Skeletal muscle satellite cell (primary cell): ENCODE measurements around the gene PCYT1B. TPM values are rescaled to one million over a fixed set of nuclear protein-coding genes. Genes with fewer than 3 reads are reported as not detected.
A peak's percentile ranks its signal among the peaks of the same experiment; 100 is the strongest.

Source experiments
- H3K27me3 ChIP-seq: 2 replicates; pipeline ENCODE4 v1.7.0; 2013; ENCODE audit warnings: low read length; ENCODE audit not compliant: control insufficient read depth, insufficient read depth
- H3K36me3 ChIP-seq: 2 replicates; pipeline ENCODE4 v1.7.0; 2013; ENCODE audit warnings: mild to moderate bottlenecking, control low read depth, low read length; ENCODE audit not compliant: insufficient read depth
- H3K4me1 ChIP-seq: 2 replicates; pipeline ENCODE4 v1.7.0; 2013; ENCODE audit warnings: low read length; ENCODE audit not compliant: control insufficient read depth, insufficient read depth
- H3K4me2 ChIP-seq: 2 replicates; pipeline ENCODE4 v1.7.0; 2013; ENCODE audit warnings: mild to moderate bottlenecking, low read length
- H3K4me3 ChIP-seq: 2 replicates; pipeline ENCODE4 v1.7.0; 2013; ENCODE audit warnings: low read length
- H3K9ac ChIP-seq: 2 replicates; pipeline ENCODE4 v1.7.0; 2013; ENCODE audit warnings: mild to moderate bottlenecking, low read depth, low read length, moderate library complexity
- H3K9me3 ChIP-seq: replicated peaks from 2 replicates; pipeline ENCODE4 v1.7.0; 2013; ENCODE audit warnings: mild to moderate bottlenecking, control low read depth, low read length
- total RNA-seq: library from RNA; depleted of rRNA; stranded (reverse); fragments of >200 nt; gene quantifications from 2 replicates; pipeline ENCODE4 v1.2.3, GENCODE V29; 2012; rRNA removed

PCYT1B gene
- total RNA-seq, result under 0.01 and 0.25 TPM in 2 replicates

DNA sequence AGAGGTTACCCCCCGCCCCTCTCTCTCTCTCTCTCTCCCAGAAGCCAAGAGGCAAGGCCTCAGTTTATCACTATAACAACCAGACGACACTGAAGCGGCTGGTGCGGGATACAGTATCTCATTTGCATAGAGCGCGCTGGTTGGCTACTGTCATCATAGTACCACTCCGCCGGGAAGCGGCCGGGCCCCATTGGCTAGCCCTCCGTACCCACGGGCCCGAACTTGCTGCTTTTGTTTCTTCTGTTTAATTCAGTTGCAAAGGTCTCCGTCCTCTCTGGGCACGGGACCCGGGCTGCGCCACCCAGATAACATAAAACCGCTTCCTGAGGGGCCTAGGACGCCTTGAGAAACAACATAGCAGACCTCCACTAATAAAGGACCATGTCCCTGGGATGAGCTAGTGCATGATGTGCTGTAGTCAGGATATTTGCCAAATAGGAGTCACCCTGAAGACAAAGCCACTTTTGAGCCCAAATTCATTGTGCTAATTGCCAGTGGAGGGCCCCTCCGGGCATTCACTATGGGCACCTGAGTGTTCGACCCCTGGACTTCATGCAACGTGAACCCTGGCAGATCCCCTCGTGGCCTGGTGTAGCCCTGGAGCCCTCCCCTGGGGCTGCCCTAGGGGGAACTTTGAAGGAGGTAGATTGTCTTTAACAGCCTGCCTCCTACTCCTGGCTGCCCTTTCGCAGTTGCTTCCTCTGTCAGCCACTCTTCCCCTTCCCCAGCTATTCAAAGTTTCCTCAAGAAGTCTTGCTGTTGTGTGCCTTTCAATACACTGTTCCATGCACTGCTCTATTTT lies at the start of gene PCYT1B:
TSS of gene PCYT1B (minus strand) at position 91 of the 802 bp plus-strand sequence. CDS start 242 bp downstream, outside the sequence.
- H3K4me3 ChIP-seq, result peak within 1 kb of the TSS; percentile 62
- H3K9me3 ChIP-seq, result no peaks in the 10 kb centered on the region
- peak within 1 kb of the TSS; percentile 77 for H3K4me2 ChIP-seq
- no peaks in the 10 kb centered on the region for H3K36me3 ChIP-seq
- H3K27me3 ChIP-seq, result peaks cover 12% of the 10 kb centered on the region
- H3K9ac ChIP-seq, result no peak within 1 kb of the TSS
- no peaks in the 10 kb centered on the region for H3K4me1 ChIP-seq

DNA sequence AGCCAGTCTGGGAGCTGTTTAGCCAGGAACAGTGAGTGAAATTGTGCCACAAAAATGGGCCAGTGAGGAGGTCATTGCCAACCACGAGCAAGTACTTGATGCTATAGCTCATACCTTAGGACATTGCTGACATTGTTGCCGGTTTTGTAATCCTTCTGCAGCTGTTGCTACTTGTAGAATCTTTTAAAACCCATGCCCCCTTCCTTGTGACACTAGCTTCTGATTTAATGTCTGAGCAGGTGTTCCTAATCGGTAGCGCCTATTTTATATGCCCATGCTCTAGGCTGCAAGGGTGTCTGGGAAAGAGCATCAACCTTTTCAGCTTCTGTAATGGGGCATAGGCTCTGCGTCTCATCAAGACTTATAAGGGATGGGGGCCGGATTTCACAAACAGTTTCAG lies 49.1 kb upstream of the PCYT1B start:
- no peaks in the 10 kb centered on the region for H3K4me1 ChIP-seq
- no peak overlapping the region for H3K4me2 ChIP-seq
- no peak overlapping the region for H3K4me3 ChIP-seq
- no peaks in the 10 kb centered on the region for H3K36me3 ChIP-seq
- no peaks in the 10 kb centered on the region for H3K27me3 ChIP-seq
- H3K9me3 ChIP-seq, result no peaks in the 10 kb centered on the region
- H3K9ac ChIP-seq, result no peak overlapping the region

DNA sequence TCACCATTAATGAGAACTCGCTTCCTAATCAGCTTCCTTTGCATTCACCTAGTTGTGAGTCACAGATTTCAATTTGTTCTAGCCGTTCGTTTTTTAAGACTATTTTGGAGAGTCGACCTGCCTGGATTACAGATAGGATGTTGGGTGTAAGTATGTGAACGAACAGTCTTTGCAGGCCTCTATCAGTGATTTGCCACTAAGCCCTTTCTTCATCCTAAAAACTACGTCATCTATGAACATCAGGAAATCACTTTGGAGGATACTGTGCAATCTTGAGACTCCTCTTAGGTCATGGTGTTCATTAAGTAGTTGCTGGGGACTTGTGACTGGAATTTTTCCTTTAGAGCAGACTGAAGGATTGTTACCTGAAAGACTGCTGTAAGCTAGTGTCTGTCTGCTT lies 47.7 kb upstream of the PCYT1B start:
- Histone ChIP-seq H3K27me3 (no peaks in the 10 kb centered on the region), H3K4me1 (no peaks in the 10 kb centered on the region), H3K9ac (peak overlapping the region; percentile 81), H3K4me3 (peak overlapping the region; percentile 82), H3K4me2 (peak overlapping the region; percentile 80), H3K9me3 (no peaks in the 10 kb centered on the region), H3K36me3 (no peaks in the 10 kb centered on the region)

DNA sequence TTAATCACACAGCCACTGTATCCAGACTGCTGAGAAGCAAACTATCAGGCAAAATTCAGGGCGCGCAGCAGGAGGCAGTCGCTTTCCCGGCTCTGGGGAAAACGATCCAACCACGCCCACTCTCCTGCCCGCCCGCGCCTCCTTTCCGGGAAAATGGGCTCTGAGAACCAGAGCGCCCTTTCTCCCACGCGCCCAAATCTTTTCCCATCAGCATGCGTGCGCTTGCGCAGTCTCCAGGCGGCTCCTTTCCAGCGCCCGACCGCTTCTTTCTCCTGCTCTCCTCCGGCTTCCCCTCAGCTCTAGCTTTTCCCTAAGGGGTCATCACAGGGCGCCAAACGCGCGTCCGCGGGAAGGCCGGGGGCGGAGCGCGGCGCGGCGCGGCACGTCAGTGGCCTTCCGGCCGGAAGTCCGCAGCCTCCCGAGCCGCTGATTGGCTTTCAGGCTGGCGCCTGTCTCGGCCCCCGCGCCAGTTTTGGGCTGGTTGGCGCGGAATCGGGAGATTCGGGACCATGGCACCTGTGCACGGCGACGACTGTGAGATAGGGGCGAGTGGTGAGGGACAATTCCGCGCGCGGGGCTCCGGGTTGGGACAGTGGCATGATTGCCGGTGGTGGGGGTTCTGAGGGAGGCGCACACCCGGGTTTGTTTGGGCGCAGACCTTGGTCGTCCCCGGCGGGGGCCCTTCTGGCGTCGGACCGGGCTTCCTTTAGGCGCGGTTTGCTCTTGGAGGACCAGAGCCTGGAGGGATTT lies 46.5 kb upstream of the PCYT1B start, which contains the start of gene POLA1:
TSS of gene POLA1 (plus strand) at position 466 of the 750 bp plus-strand sequence. CDS start at position 510, 44 bp downstream.
- Histone ChIP-seq H3K36me3 (no peaks in the 10 kb centered on the region), H3K9me3 (no peaks in the 10 kb centered on the region), H3K4me1 (no peaks in the 10 kb centered on the region), H3K9ac (peak within 1 kb of the TSS; percentile 81), H3K4me3 (peak within 1 kb of the TSS; percentile 82), H3K4me2 (peak within 1 kb of the TSS; percentile 80), H3K27me3 (no peaks in the 10 kb centered on the region)

DNA sequence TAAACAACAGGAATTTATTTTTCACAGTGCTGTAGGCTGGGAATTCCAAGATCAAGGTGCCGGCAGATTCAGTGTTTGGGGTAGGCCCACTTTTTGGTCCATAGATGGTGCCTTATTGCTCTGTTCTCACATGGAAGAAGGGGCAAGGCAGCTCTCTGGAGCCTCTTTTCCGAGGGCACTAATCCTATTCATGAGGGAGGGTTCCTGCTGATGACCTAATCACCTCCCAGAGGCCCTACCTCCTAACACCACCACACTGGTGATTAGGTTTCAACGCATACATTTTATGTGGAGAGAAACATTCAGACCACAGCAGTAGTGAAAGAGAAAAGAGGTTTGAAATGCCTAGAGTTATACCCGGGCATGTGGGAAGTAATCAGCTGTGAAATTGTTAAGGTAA lies 45.2 kb upstream of the PCYT1B start:
- Histone ChIP-seq H3K27me3 (no peaks in the 10 kb centered on the region), H3K9ac (no peak overlapping the region), H3K9me3 (no peaks in the 10 kb centered on the region), H3K4me2 (no peak overlapping the region), H3K36me3 (no peaks in the 10 kb centered on the region), H3K4me1 (no peaks in the 10 kb centered on the region), H3K4me3 (no peak overlapping the region)

DNA sequence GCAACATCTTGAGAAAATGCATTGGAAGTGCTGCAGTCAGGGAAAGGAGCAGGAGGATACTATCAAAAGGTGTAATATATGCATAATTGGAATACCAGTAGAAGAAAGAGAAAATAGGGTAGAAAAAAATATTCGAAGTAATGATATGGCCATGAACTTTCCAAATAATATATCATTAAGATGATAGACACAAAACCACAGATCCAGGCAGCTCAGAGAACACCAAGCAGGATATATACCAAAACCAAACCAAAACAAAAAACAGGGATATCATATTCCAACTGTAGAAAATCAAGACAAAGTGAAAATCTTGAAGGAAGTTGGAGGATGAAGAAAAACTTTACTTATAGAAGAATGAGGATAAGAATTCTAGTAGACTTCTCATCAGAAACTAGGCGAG lies 36.9 kb upstream of the PCYT1B start:
- Histone ChIP-seq H3K9me3 (no peaks in the 10 kb centered on the region), H3K9ac (no peak overlapping the region), H3K4me3 (no peak overlapping the region), H3K36me3 (no peaks in the 10 kb centered on the region), H3K27me3 (no peaks in the 10 kb centered on the region), H3K4me1 (no peaks in the 10 kb centered on the region), H3K4me2 (no peak overlapping the region)

DNA sequence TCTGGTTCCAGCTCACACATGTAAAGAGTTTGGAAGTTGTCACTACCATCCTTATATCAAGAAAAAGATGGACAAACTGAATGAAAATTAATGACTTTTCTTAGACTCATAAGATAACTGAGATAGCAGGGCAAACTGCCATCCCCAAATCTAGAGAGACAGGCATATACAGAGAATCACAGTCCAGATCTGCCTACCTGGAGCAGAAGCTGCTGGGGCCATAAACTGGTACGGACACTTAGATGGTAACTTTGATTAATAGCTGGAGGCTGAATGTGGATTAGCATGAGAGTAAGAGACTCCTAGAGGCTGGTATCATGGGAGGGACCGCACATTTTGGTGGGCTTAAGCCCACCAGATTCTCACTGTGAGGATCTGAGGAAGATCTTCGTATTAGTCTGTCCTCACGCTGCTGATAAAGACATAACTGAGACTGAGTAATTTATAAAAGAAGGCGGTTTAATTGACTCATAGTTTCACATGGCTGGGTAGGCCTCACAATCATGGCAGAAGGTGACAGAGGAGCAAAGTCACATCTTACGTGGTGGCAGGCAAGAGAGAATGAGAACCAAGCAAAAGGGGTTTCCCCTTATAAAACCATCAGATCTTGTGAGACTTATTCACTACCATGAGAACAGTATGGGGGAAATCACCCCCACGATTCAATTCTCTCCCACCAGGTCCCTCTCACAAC lies 35.7 kb upstream of the PCYT1B start:
- Histone ChIP-seq H3K4me3 (no peak overlapping the region), H3K4me2 (no peak overlapping the region), H3K27me3 (no peaks in the 10 kb centered on the region), H3K36me3 (no peaks in the 10 kb centered on the region), H3K9ac (no peak overlapping the region), H3K4me1 (no peaks in the 10 kb centered on the region), H3K9me3 (no peaks in the 10 kb centered on the region)

DNA sequence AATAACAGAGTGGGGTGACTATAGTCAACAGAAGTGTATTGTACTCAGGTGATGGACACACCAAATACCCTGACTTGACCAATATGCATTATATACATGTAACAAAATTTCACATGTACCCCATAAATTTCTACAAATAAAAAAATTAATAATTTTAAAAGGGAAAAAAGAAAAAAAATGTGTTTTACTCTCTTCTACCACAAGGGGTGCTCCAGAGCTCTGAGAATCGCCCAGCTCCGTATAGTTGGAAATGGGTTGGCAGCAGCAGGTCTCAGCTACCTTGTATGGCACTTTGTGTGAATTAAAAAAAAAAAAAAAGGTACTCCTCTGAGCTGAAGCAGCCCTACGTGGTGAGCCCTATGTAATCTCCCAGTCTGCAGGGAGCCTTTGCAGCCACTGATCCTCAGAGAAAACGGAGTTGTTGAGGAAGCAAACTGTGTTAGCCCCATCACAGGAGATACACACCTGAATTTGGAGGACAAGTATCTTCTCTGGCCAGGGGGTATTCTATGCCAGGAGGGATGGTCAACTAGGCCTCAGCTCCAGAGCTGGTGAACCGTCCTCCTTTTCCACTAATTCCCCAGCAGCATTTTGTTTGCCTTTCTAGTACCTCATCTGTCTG lies 29.4 kb upstream of the PCYT1B start:
- Histone ChIP-seq H3K4me1 (no peaks in the 10 kb centered on the region), H3K27me3 (peaks cover 6% of the 10 kb centered on the region), H3K36me3 (no peaks in the 10 kb centered on the region), H3K9ac (no peak overlapping the region), H3K9me3 (no peaks in the 10 kb centered on the region), H3K4me2 (no peak overlapping the region), H3K4me3 (no peak overlapping the region)

DNA sequence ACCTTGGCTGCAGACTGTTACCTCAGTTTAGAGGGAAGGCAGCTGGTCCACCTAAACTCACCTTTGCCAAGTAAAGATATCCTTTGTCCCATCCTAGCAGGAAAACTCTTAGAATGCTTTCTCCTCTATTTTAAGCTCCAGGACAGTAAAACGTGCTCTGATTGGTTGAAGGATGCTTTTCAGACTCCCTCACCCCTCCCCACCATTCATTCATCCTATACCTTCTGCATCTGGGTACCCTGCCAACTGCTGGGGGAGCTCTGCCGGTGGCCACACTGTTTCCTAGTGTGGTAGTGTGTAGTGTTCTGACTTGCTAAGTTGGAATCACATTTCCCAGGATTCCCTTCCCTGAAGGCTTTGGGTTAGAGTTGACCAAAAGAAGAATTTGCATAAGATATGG lies 26.3 kb upstream of the PCYT1B start:
- Histone ChIP-seq H3K4me3 (no peak overlapping the region), H3K27me3 (peaks cover 6% of the 10 kb centered on the region), H3K4me2 (no peak overlapping the region), H3K4me1 (no peaks in the 10 kb centered on the region), H3K9ac (no peak overlapping the region), H3K36me3 (no peaks in the 10 kb centered on the region), H3K9me3 (no peaks in the 10 kb centered on the region)

DNA sequence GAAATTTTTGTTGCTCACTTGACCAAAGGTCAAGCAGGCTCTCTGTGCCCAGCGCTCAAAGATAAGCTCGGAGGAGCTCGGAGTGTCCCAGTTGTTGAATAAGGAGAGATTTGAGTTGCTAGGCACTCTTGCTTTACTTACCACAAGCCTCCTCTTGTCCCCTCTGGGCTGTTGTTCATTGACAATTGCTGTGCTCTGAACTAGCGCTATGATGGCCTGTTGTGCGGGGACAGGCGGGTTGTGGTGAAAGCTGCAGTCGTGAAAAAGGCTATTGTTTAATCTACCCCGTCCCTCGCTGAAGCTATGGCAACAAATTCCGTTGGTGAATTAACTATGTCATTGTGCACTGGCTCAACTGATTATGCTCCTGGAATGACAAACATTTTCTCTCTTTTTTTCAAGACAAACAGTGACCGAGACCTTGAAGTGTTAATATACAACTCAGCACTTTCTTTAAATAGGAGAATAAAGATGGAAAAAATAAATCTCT lies 25.6 kb upstream of the PCYT1B start:
- H3K36me3 ChIP-seq, result no peaks in the 10 kb centered on the region

DNA sequence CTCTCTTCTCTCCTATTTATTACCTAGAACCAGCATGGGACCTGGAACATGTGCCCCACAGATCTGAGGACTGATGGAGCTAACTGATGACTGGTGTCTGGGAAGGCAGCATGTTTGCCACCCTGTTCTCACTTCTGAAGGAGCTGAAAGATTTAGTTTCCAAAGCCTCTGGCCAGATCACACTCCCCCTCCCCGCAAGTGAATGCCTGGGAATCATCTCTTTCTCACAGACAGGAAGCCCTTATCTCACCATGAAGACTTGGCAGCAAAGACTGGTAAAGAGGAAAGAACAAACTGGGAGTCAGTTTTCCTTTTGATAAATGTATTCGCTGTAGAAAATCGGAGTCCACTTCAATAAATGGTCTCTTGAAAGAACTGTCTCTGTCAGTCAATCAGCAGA lies 21.0 kb upstream of the PCYT1B start:
- Histone ChIP-seq H3K9me3 (no peaks in the 10 kb centered on the region), H3K4me2 (no peak overlapping the region), H3K4me1 (no peaks in the 10 kb centered on the region), H3K27me3 (peaks cover 3% of the 10 kb centered on the region), H3K36me3 (no peaks in the 10 kb centered on the region), H3K9ac (no peak overlapping the region), H3K4me3 (no peak overlapping the region)

More for the DNA sequence above, 25.6 kb upstream of the PCYT1B start:
- no peaks in the 10 kb centered on the region for H3K9me3 ChIP-seq
- H3K9ac ChIP-seq, result no peak overlapping the region
- H3K4me3 ChIP-seq, result no peak overlapping the region
- no peak overlapping the region for H3K4me2 ChIP-seq
- no peaks in the 10 kb centered on the region for H3K4me1 ChIP-seq
- H3K27me3 ChIP-seq, result peaks cover 9% of the 10 kb centered on the region
